Measurements from ENCODE around the gene SLC24A3. TPM values are rescaled to one million over a fixed set of nuclear protein-coding genes. Genes with fewer than 3 reads are reported as not detected.

The SLC24A3 gene
- total RNA-seq, 1 experiment from 2014 or later = 0.14 TPM

DNA sequence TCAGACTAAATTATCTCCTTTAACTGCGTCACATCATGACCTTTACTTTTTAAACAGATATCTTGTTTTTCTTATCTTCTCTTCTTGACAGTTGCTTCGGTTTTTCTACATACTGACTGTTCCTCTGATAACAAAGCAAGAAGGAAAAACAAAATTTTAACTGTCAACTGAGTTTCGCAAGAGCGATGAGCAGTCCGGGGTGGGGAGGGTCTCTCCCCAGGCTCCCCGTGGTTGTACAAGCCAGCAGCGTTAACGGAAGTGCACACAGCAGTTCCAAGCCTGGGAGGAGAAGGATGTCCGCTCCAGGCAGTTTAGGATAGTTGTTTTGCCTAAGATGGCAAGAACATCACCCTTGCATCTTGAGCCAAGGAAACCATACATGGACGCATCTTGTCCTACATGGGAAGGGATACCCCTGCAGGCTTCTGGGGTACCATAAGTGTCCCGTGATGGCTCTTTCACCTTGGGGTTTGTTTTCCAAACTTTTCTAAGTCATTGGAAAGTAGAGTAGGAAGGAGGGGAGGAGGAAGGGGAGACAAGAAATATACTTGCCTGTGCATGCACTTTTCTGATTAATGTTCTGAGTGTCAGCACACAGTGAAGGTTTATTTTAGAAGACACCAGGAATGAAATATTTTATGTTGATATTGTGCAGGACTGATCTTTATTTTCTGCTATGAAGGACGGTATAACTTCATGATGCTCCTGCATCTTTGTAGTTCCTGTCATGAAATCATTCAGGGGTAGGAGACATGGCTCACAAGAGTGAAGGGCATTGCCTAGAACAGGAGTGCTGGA, 20.8 kb downstream of the SLC24A3 start:
- Histone ChIP-seq H3K9me3 (no peaks in the 10 kb centered on the region), H3K4me1 (no peaks in the 10 kb centered on the region), H3K27me3 (replicated peaks; ENCODE audit: control insufficient read depth, insufficient read depth, low read length) (no peaks in the 10 kb centered on the region), H3K4me3 (ENCODE audit: low read depth, low read length) (no peak overlapping the region), H3K36me3 (ENCODE audit: control insufficient read depth, insufficient read depth, low read length) (no peaks in the 10 kb centered on the region)
- DNase-seq = no peak
- Mint-ChIP-seq H3K9me3 (ENCODE audit: unreplicated experiment) (no peaks in the 10 kb centered on the region), H3K27me3 (ENCODE audit: insufficient read depth, unreplicated experiment) (peaks cover 28% of the 10 kb centered on the region), H3K4me3 (ENCODE audit: unreplicated experiment) (no peak overlapping the region), H3K36me3 (ENCODE audit: insufficient read depth, unreplicated experiment) (no peaks in the 10 kb centered on the region), H3K27ac (ENCODE audit: unreplicated experiment) (no peak overlapping the region), H3K4me1 (ENCODE audit: low read depth, unreplicated experiment) (no peaks in the 10 kb centered on the region)
- BruUV-seq (replicated peaks) = no TSS peak
- ChIA-PET POLR2A (no interaction called here), CTCF (no interaction called here)
- intact Hi-C loops (cut with micrococcal nuclease; ENCODE audit: unreplicated experiment) = no loop called here
- TF ChIP-seq, protein P1, sequence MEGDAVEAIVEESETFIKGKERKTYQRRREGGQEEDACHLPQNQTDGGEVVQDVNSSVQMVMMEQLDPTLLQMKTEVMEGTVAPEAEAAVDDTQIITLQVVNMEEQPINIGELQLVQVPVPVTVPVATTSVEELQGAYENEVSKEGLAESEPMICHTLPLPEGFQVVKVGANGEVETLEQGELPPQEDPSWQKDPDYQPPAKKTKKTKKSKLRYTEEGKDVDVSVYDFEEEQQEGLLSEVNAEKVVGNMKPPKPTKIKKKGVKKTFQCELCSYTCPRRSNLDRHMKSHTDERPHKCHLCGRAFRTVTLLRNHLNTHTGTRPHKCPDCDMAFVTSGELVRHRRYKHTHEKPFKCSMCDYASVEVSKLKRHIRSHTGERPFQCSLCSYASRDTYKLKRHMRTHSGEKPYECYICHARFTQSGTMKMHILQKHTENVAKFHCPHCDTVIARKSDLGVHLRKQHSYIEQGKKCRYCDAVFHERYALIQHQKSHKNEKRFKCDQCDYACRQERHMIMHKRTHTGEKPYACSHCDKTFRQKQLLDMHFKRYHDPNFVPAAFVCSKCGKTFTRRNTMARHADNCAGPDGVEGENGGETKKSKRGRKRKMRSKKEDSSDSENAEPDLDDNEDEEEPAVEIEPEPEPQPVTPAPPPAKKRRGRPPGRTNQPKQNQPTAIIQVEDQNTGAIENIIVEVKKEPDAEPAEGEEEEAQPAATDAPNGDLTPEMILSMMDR (IDR thresholded peaks at IDR 0.05; ENCODE audit: insufficient read depth in 1 of 2, low read depth in 1 of 2, low read length in 1 of 2, severe bottlenecking in 1 of 2, unreplicated experiment in 1 of 2) = no peak

DNA sequence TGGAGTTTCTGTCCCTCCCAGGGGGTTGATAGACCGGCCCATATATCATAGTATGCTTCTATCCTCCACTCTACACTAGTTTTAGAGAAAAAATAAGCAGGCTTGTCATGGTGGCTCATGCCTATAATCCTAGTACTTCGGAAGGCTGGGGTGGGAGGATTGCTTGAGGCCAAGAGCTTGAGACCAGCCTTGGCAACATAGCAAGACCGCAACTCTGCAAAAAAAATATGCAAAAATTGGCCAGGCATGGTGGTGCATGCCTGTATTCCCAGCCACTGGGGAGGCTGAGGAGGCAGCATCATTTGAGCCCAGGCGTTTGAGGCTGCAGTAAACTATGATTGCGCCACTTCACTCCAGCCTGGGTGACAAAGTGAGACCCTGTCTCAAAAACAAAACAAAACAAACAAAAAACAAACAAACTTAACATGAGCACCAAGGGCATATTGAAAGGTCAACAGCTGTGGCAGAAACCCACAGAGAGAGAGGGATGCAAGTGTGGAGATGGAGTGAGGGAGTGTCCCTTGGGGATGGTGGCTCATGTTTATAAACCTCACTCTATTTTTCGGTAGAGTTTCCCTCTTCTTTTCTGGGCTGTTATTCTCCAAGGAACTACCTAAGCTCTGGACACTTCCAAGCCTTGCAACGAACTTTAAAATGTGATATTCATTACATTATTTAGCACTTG, 24.1 kb downstream of the SLC24A3 start:
- H3K27me3 ChIP-seq (replicated peaks; ENCODE audit: control insufficient read depth, insufficient read depth, low read length) = no peaks in the 10 kb centered on the region; the same call in 1 of the 2 replicates

DNA sequence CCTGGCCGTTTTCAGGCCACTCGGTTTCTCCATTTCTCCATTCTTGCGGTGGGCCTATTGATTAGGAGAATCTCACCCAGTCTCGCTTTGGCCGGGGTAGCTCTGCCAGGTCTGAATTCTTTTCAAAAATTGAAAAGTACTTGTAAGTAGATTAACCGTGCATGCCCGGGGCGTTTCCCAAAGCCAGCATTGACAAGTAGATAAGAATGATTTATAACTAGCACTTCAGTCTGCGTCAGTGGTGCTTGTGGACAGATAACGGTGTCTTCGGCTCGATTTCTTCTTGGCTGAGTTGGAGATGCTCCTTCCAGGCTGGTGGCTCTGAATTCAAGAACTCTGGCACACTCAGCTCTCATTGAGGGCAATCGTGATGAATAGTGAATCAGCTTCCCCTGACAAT, 29.0 kb downstream of the SLC24A3 start:
- H3K27me3 Mint-ChIP-seq (ENCODE audit: insufficient read depth, unreplicated experiment) = peaks cover 7% of the 10 kb centered on the region
- no peaks in the 10 kb centered on the region for H3K36me3 ChIP-seq (ENCODE audit: control insufficient read depth, insufficient read depth, low read length)
- H3K4me3 Mint-ChIP-seq (ENCODE audit: unreplicated experiment) = no peak overlapping the region
- ChIA-PET CTCF (no interaction called here), POLR2A (no interaction called here)
- no peaks in the 10 kb centered on the region for H3K4me1 ChIP-seq
- H3K27ac Mint-ChIP-seq (ENCODE audit: unreplicated experiment) = no peak overlapping the region
- H3K36me3 Mint-ChIP-seq (ENCODE audit: insufficient read depth, unreplicated experiment) = no peaks in the 10 kb centered on the region
- intact Hi-C loops (cut with micrococcal nuclease; ENCODE audit: unreplicated experiment) = no loop called here
- DNase-seq = no peak
- H3K27me3 ChIP-seq (replicated peaks; ENCODE audit: control insufficient read depth, insufficient read depth, low read length) = no peaks in the 10 kb centered on the region; the same call in 1 of the 2 replicates
- no peaks in the 10 kb centered on the region for H3K9me3 ChIP-seq
- TF ChIP-seq, protein P1 (IDR thresholded peaks at IDR 0.05; ENCODE audit: insufficient read depth in 1 of 2, low read depth in 1 of 2, low read length in 1 of 2, severe bottlenecking in 1 of 2, unreplicated experiment in 1 of 2) = no peak
- no peak overlapping the region for H3K4me3 ChIP-seq (ENCODE audit: low read depth, low read length)
- peaks cover 8% of the 10 kb centered on the region for H3K4me1 Mint-ChIP-seq (ENCODE audit: low read depth, unreplicated experiment)
- H3K9me3 Mint-ChIP-seq (ENCODE audit: unreplicated experiment) = no peaks in the 10 kb centered on the region
- no TSS peak for BruUV-seq (replicated peaks)

More for the DNA sequence above, 24.1 kb downstream of the SLC24A3 start:
- H3K27me3 Mint-ChIP-seq (ENCODE audit: insufficient read depth, unreplicated experiment) = peaks cover 22% of the 10 kb centered on the region
- POLR2A ChIA-PET = no interaction called here
- BruUV-seq (replicated peaks) = no TSS peak
- no peaks in the 10 kb centered on the region for H3K9me3 Mint-ChIP-seq (ENCODE audit: unreplicated experiment)
- H3K4me3 Mint-ChIP-seq (ENCODE audit: unreplicated experiment) = no peak overlapping the region
- no peak overlapping the region for H3K27ac Mint-ChIP-seq (ENCODE audit: unreplicated experiment)
- no peaks in the 10 kb centered on the region for H3K36me3 Mint-ChIP-seq (ENCODE audit: insufficient read depth, unreplicated experiment)
- TF ChIP-seq, protein P1 (IDR thresholded peaks at IDR 0.05; ENCODE audit: insufficient read depth in 1 of 2, low read depth in 1 of 2, low read length in 1 of 2, severe bottlenecking in 1 of 2, unreplicated experiment in 1 of 2) = no peak
- intact Hi-C loops (cut with micrococcal nuclease; ENCODE audit: unreplicated experiment) = no loop called here
- no peaks in the 10 kb centered on the region for H3K36me3 ChIP-seq (ENCODE audit: control insufficient read depth, insufficient read depth, low read length)
- no peaks in the 10 kb centered on the region for H3K4me1 Mint-ChIP-seq (ENCODE audit: low read depth, unreplicated experiment)
- H3K9me3 ChIP-seq = no peaks in the 10 kb centered on the region
- no peak for DNase-seq
- CTCF ChIA-PET = no interaction called here
- no peaks in the 10 kb centered on the region for H3K4me1 ChIP-seq
- H3K4me3 ChIP-seq (ENCODE audit: low read depth, low read length) = no peak overlapping the region
